Smooth muscle cell (in vitro differentiated cells): Measurements from ENCODE around the gene MAMDC2. TPM values are rescaled to one million over a fixed set of nuclear protein-coding genes. Genes with fewer than 3 reads are reported as not detected.

ENCODE experiments used
- DNase-seq: peaks from one replicate; lab custom pipeline; 2025; ENCODE audit not compliant: unreplicated experiment; lab: John Stamatoyannopoulos, UW
- H2AFZ ChIP-seq: fragments of 200-600 bp; sonication (generic); 2 replicates; pipeline ENCODE4 v1.6.0; 2016; ENCODE audit warnings: antibody characterized with exemption, low read depth, mild to moderate bottlenecking
- H3F3A ChIP-seq: fragments of 200-600 bp; sonication (generic); 2 replicates; pipeline ENCODE4 v1.6.0; 2017; ENCODE audit warnings: antibody characterized with exemption, low read depth
- H3K27ac ChIP-seq: fragments of 200-600 bp; sonication (generic); 2 replicates; pipeline ENCODE4 v1.5.1; 2016; ENCODE audit warnings: low read depth, mild to moderate bottlenecking
- H3K27me3 ChIP-seq: fragments of 200-600 bp; sonication (generic); 2 replicates; pipeline ENCODE4 v1.6.1; 2016; ENCODE audit warnings: low read depth, mild to moderate bottlenecking
- H3K36me3 ChIP-seq: fragments of 200-600 bp; sonication (generic); 2 replicates; pipeline ENCODE4 v1.5.1; 2016; ENCODE audit warnings: low read depth
- H3K4me1 ChIP-seq: fragments of 200-600 bp; sonication (generic); 2 replicates; pipeline ENCODE4 v1.5.1; 2016; ENCODE audit warnings: low read depth
- H3K4me2 ChIP-seq: fragments of 200-600 bp; sonication (generic); 2 replicates; pipeline ENCODE4 v1.6.0; 2016; ENCODE audit warnings: mild to moderate bottlenecking
- H3K4me3 ChIP-seq: fragments of 200-600 bp; sonication (generic); 2 replicates; pipeline ENCODE4 v1.5.1; 2016; ENCODE audit warnings: mild to moderate bottlenecking
- H3K79me2 ChIP-seq: fragments of 200-600 bp; sonication (generic); 2 replicates; pipeline ENCODE4 v1.6.0; 2016; ENCODE audit warnings: low read depth, mild to moderate bottlenecking
- H3K9ac ChIP-seq: fragments of 200-600 bp; sonication (generic); 2 replicates; pipeline ENCODE4 v1.6.0; 2016; ENCODE audit warnings: low read depth
- H3K9me3 ChIP-seq: fragments of 200-600 bp; sonication (generic); replicated peaks from 2 replicates; pipeline ENCODE4 v1.5.1; 2016; ENCODE audit warnings: low read depth
- H4K20me1 ChIP-seq: fragments of 200-600 bp; sonication (generic); 2 replicates; pipeline ENCODE4 v1.6.0; 2016; ENCODE audit warnings: low read depth
- CTCF ChIP-seq: fragments of 200-600 bp; sonication (generic); IDR thresholded peaks from 2 replicates; pipeline ENCODE4 v1.5.1; 2017; ENCODE audit warnings: borderline replicate concordance, mild to moderate bottlenecking, antibody characterized with exemption; ENCODE audit not compliant: insufficient read depth, poor library complexity, severe bottlenecking
- WGBS: methylation state at CpG from one replicate; pipeline ENCODE4 v1.1.7; 2016; ENCODE audit warnings: low lambda C conversion rate; 5-methylcytosine and 5-hydroxymethylcytosine counted together
- polyA plus RNA-seq: library from polyadenylated mRNA; unstranded; fragments of >200 nt; fragmentation: Nextera tagmentation; extraction: Ambion mirVana; gene quantifications from 2 replicates; pipeline ENCODE4 v1.2.1, GENCODE V29; 2016
- total RNA-seq: library from RNA; depleted of rRNA; stranded (reverse); fragments of >200 nt; gene quantifications from 2 replicates; pipeline ENCODE4 v1.2.3, GENCODE V29; 2014

Gene MAMDC2
- total and polyA plus RNA-seq, 2 experiments from 2014 or later, result 8.2 to 13.0 TPM

GRCh38 chr9:70260606-70261005, 217.0 kb downstream of the MAMDC2 start:
- no peak for TF ChIP-seq CTCF
- H3K4me1 ChIP-seq, result peaks cover 57% of the 10 kb centered on the region
- H3K9me3 ChIP-seq, result no peaks in the 10 kb centered on the region
- H3K4me2 ChIP-seq, result peak overlapping the region; percentile 89
- H3K79me2 ChIP-seq, result peaks cover 90% of the 10 kb centered on the region
- peaks cover 6% of the 10 kb centered on the region for H3F3A ChIP-seq
- H3K4me3 ChIP-seq, result peak overlapping the region; percentile 91
- 86% methylated on average over 8 of the region's 8 CpGs for WGBS
- no peak for DNase-seq
- H3K36me3 ChIP-seq, result peaks cover 11% of the 10 kb centered on the region
- peak overlapping the region; percentile 26 for H3K9ac ChIP-seq
- H4K20me1 ChIP-seq, result peaks cover 66% of the 10 kb centered on the region
- H3K27ac ChIP-seq, result peak overlapping the region; percentile 100
- no peaks in the 10 kb centered on the region for H3K27me3 ChIP-seq
- no peak overlapping the region for H2AFZ ChIP-seq

- H3K4me2 ChIP-seq, result peak overlapping the region; percentile 89
These were observed 217.7 kb downstream of the MAMDC2 start for GRCh38 chr9:70261131-70261870.

GRCh38 chr9:70262366-70262765, 218.7 kb downstream of the MAMDC2 start:
- Histone ChIP-seq H3K4me1 (peaks cover 53% of the 10 kb centered on the region), H3K79me2 (peaks cover 93% of the 10 kb centered on the region), H3K36me3 (peaks cover 25% of the 10 kb centered on the region), H3K9me3 (no peaks in the 10 kb centered on the region), H3K4me2 (peak overlapping the region; percentile 89), H3F3A (peaks cover 6% of the 10 kb centered on the region), H3K9ac (no peak overlapping the region), H3K4me3 (peak overlapping the region; percentile 7), H3K27ac (peak overlapping the region; percentile 100), H3K27me3 (no peaks in the 10 kb centered on the region), H4K20me1 (peaks cover 84% of the 10 kb centered on the region), H2AFZ (no peak overlapping the region)
- DNase-seq, result no peak
- TF ChIP-seq CTCF, result no peak
- WGBS, result 88% methylated on average over 2 of the region's 2 CpGs

More at GRCh38 chr9:70261131-70261870, 217.7 kb downstream of the MAMDC2 start:
- DNase-seq, result no peak
- peaks cover 92% of the 10 kb centered on the region for H3K79me2 ChIP-seq
- peak overlapping the region; percentile 100 for H3K27ac ChIP-seq
- H4K20me1 ChIP-seq, result peaks cover 73% of the 10 kb centered on the region
- H3K4me1 ChIP-seq, result peaks cover 53% of the 10 kb centered on the region
- peak overlapping the region; percentile 91 for H3K4me3 ChIP-seq
- H3K36me3 ChIP-seq, result peaks cover 17% of the 10 kb centered on the region
- WGBS, result 42% methylated on average over 4 of the region's 4 CpGs
- no peaks in the 10 kb centered on the region for H3K27me3 ChIP-seq
- no peak for TF ChIP-seq CTCF
- peaks cover 6% of the 10 kb centered on the region for H3F3A ChIP-seq
- H3K9me3 ChIP-seq, result no peaks in the 10 kb centered on the region
- H2AFZ ChIP-seq, result no peak overlapping the region
- peak overlapping the region; percentile 26 for H3K9ac ChIP-seq
